Right atrium auricular region (tissue), 2 donors: ENCODE measurements around the gene TUBB2A. TPM values are rescaled to one million over a fixed set of nuclear protein-coding genes. Genes with fewer than 3 reads are reported as not detected.
"Not testable (repeated sequence)": the region's sequence is repeated elsewhere in the genome, so short reads cannot be mapped to it uniquely, and the experiment has no call there.

Experiments used
- DNase-seq: peaks from one replicate; pipeline ENCODE4 v3.0.0-alpha.2; 2019; ENCODE audit warnings: low spot score
- H3K27ac ChIP-seq, 2 donors: fragments of 200-600 bp; sonication (generic); 1 replicate in 1 of 2; 2 replicates in 1 of 2; pipeline ENCODE4 v1.5.1; 2016 to 2019
- H3K27me3 ChIP-seq, 2 donors: fragments of 200-600 bp; sonication (generic); one replicate each; pipeline versions ENCODE4 v1.5.1 to v1.6.0; 2017 to 2019
- H3K36me3 ChIP-seq: fragments of 200-600 bp; sonication (generic); one replicate; pipeline ENCODE4 v1.5.1; 2016
- H3K4me1 ChIP-seq, 2 donors: fragments of 200-600 bp; sonication (generic); one replicate each; pipeline versions ENCODE4 v1.5.1 to v1.6.0; 2017 to 2019
- H3K4me3 ChIP-seq, 2 donors: fragments of 200-600 bp; sonication (generic); 1 replicate in 1 of 2; 2 replicates in 1 of 2; pipeline ENCODE4 v1.5.1; 2017 to 2019; ENCODE audit warnings: mild to moderate bottlenecking in 1 of 2, moderate library complexity in 1 of 2
- H3K9me3 ChIP-seq, 2 donors: fragments of 200-600 bp; sonication (generic); one replicate each; pipeline ENCODE4 v1.5.1; 2019
- CTCF ChIP-seq, 2 donors: fragments of 200-600 bp; sonication (generic); IDR thresholded peaks; one replicate each; pipeline ENCODE4 v1.5.1; 2019; ENCODE audit warnings: antibody characterized with exemption in 2 of 2
- total RNA-seq, 2 donors: library from RNA; depleted of rRNA; stranded (reverse); fragments of >200 nt; gene quantifications; one replicate each; pipeline ENCODE4 v1.1.0, GENCODE V29; 2016

The TUBB2A gene
- total RNA-seq, 2 donors from 2014 or later: 33.8 to 42.2 TPM

- no peak for TF ChIP-seq CTCF (IDR thresholded peaks at IDR 0.05)
- H3K36me3 ChIP-seq: no peaks in the 10 kb centered on the region
- H3K27me3 ChIP-seq: no peaks in the 10 kb centered on the region
- peaks cover 0 to 9% of the 10 kb centered on the region in 2 donors for H3K4me1 ChIP-seq
- H3K4me3 ChIP-seq: no peak overlapping the region
- no peaks in the 10 kb centered on the region for H3K9me3 ChIP-seq
- no peak overlapping the region for H3K27ac ChIP-seq
- DNase-seq: no peak
Observed at GRCh38 chr6:3195420-3195694, 38.0 kb upstream of the TUBB2A start.

GRCh38 chr6:3194535-3195419 lies 37.4 kb upstream of the TUBB2A start:
- Histone ChIP-seq H3K27ac (peak overlapping the region in 1 of 2 donors; percentile 37), H3K4me1 (peaks cover 0 to 9% of the 10 kb centered on the region in 2 donors), H3K27me3 (no peaks in the 10 kb centered on the region), H3K4me3 (no peak overlapping the region), H3K9me3 (no peaks in the 10 kb centered on the region), H3K36me3 (no peaks in the 10 kb centered on the region)
- no peak for TF ChIP-seq CTCF (IDR thresholded peaks at IDR 0.05)
- no peak for DNase-seq

- Histone ChIP-seq H3K36me3 (no peaks in the 10 kb centered on the region), H3K4me3 (no peak overlapping the region), H3K27me3 (no peaks in the 10 kb centered on the region), H3K4me1 (peaks cover 0 to 9% of the 10 kb centered on the region in 2 donors), H3K27ac (no peak overlapping the region), H3K9me3 (no peaks in the 10 kb centered on the region)
- no peak for TF ChIP-seq CTCF (IDR thresholded peaks at IDR 0.05)
- no peak for DNase-seq
Observed at GRCh38 chr6:3193102-3193849, 35.9 kb upstream of the TUBB2A start.

GRCh38 chr6:3190779-3191178 lies 33.4 kb upstream of the TUBB2A start:
- Histone ChIP-seq H3K27me3 (no peaks in the 10 kb centered on the region), H3K4me3 (no peak overlapping the region), H3K36me3 (no peaks in the 10 kb centered on the region), H3K4me1 (peaks cover 0 to 9% of the 10 kb centered on the region in 2 donors), H3K9me3 (no peaks in the 10 kb centered on the region), H3K27ac (no peak overlapping the region)
- no peak for DNase-seq
- TF ChIP-seq CTCF (IDR thresholded peaks at IDR 0.05): no peak

GRCh38 chr6:3190056-3190455 lies 32.7 kb upstream of the TUBB2A start:
- no peak for DNase-seq
- no peaks in the 10 kb centered on the region for H3K9me3 ChIP-seq
- H3K4me3 ChIP-seq: no peak overlapping the region
- no peaks in the 10 kb centered on the region for H3K27me3 ChIP-seq
- peaks cover 0 to 8% of the 10 kb centered on the region in 2 donors for H3K4me1 ChIP-seq
- no peak for TF ChIP-seq CTCF (IDR thresholded peaks at IDR 0.05)
- no peaks in the 10 kb centered on the region for H3K36me3 ChIP-seq
- no peak overlapping the region for H3K27ac ChIP-seq

GRCh38 chr6:3189192-3189591 lies 31.8 kb upstream of the TUBB2A start:
- H3K4me1 ChIP-seq, H3K27me3 ChIP-seq, H3K36me3 ChIP-seq, DNase-seq, H3K27ac ChIP-seq, H3K4me3 ChIP-seq, H3K9me3 ChIP-seq: not testable (repeated sequence)
